Measurements from ENCODE around the gene ASB7. TPM values are rescaled to one million over a fixed set of nuclear protein-coding genes. Genes with fewer than 3 reads are reported as not detected.

Gene ASB7
- total RNA-seq, 1 experiment from 2014 or later = 17.9 TPM

GRCh38 chr15:100695048-100695447 is 92.7 kb downstream of the ASB7 start:
- DNase-seq = no peak
- TF ChIP-seq CTCF (conservative IDR thresholded peaks at IDR 0.05) = no peak
- TF ChIP-seq EZH2 (IDR thresholded peaks at IDR 0.05; ENCODE audit: low read depth) = no peak
- H4K20me1 ChIP-seq (ENCODE audit: insufficient read depth) = no peaks in the 10 kb centered on the region
- CTCF ChIA-PET = no interaction called here
- peaks cover 11% of the 10 kb centered on the region; the same call in 1 of the 2 replicates for H3F3A ChIP-seq (ENCODE audit: insufficient read depth, low read depth)
- H3K4me2 ChIP-seq = no peak overlapping the region
- peak overlapping the region; percentile 68 for H3K27ac ChIP-seq
- H3K4me3 ChIP-seq = no peak overlapping the region
- 0 out of 2 replicates have a peak, but pooled peaks cover 6% of the 10 kb centered on the region for H3K9me3 ChIP-seq (ENCODE audit: insufficient read depth, low read depth)
- no TSS peak for BruUV-seq (replicated peaks)
- H3K9me2 ChIP-seq (ENCODE audit: insufficient read depth) = no peaks in the 10 kb centered on the region
- no peaks in the 10 kb centered on the region for H3K36me3 ChIP-seq (ENCODE audit: low read depth)
- POLR2A ChIA-PET (ENCODE audit: unreplicated experiment) = no interaction called here
- peaks cover 45% of the 10 kb centered on the region for H3K4me1 ChIP-seq (replicated peaks; ENCODE audit: insufficient read depth)
- H3K79me2 ChIP-seq (ENCODE audit: low read depth) = no peaks in the 10 kb centered on the region
- H2AFZ ChIP-seq = no peak overlapping the region
- no peaks in the 10 kb centered on the region for H3K27me3 ChIP-seq (ENCODE audit: insufficient read depth, low read depth)
- intact Hi-C loops (cut with micrococcal nuclease; ENCODE audit: unreplicated experiment) = no loop called here

GRCh38 chr15:100696452-100696851 is 94.1 kb downstream of the ASB7 start:
- H3K36me3 ChIP-seq (ENCODE audit: low read depth) = no peaks in the 10 kb centered on the region
- CTCF ChIA-PET = no interaction called here
- no peak for TF ChIP-seq EZH2 (IDR thresholded peaks at IDR 0.05; ENCODE audit: low read depth)
- TF ChIP-seq CTCF (conservative IDR thresholded peaks at IDR 0.05) = no peak
- peaks cover 6% of the 10 kb centered on the region; the same call in 1 of the 2 replicates for H3F3A ChIP-seq (ENCODE audit: insufficient read depth, low read depth)
- no peaks in the 10 kb centered on the region for H3K79me2 ChIP-seq (ENCODE audit: low read depth)
- BruUV-seq (replicated peaks) = no TSS peak
- POLR2A ChIA-PET (ENCODE audit: unreplicated experiment) = no interaction called here
- no peaks in the 10 kb centered on the region for H3K9me2 ChIP-seq (ENCODE audit: insufficient read depth)
- no peak overlapping the region for H3K4me3 ChIP-seq
- no peak for DNase-seq
- H3K4me1 ChIP-seq (replicated peaks; ENCODE audit: insufficient read depth) = peaks cover 38% of the 10 kb centered on the region
- H3K4me2 ChIP-seq = no peak overlapping the region
- H3K27ac ChIP-seq = no peak overlapping the region
- no peaks in the 10 kb centered on the region for H4K20me1 ChIP-seq (ENCODE audit: insufficient read depth)
- intact Hi-C loops (cut with micrococcal nuclease; ENCODE audit: unreplicated experiment) = no loop called here
- no peaks in the 10 kb centered on the region for H3K27me3 ChIP-seq (ENCODE audit: insufficient read depth, low read depth)
- H3K9me3 ChIP-seq (ENCODE audit: insufficient read depth, low read depth) = peaks cover 6% of the 10 kb centered on the region; the same call in 1 of the 2 replicates
- H2AFZ ChIP-seq = no peak overlapping the region

Other genes starting within 250 kb of the ASB7 start
- gene CERS3, start 73.6 kb upstream of the ASB7 start, total RNA-seq (2021) = not detected in 2 replicates
- 7.0 and 10.9 TPM in 2 replicates for gene LINS1, start 405 bp upstream of the ASB7 start, total RNA-seq (2021)

Data from PC-9 (cell line).